SJSA1 (cell line): Measurements from ENCODE around the gene IBA57. TPM values are rescaled to one million over a fixed set of nuclear protein-coding genes. Genes with fewer than 3 reads are reported as not detected.

ENCODE experiments used
- DNase-seq, 2 experiments: peaks; one replicate each; pipeline ENCODE4 v3.0.0-alpha.2; 2015 to 2020; ENCODE audit warnings: low spot score in 2 of 2, low read depth in 1 of 2
- H3K27ac ChIP-seq: fragments of 250-450 bp; sonication (Bioruptor Pico); 2 replicates; pipeline ENCODE4 v1.5.1; 2020; ENCODE audit warnings: mild to moderate bottlenecking, moderate library complexity
- H3K27me3 ChIP-seq: fragments of 250-450 bp; sonication (Bioruptor Pico); replicated peaks from 2 replicates; pipeline ENCODE4 v1.5.1; 2020; ENCODE audit warnings: mild to moderate bottlenecking, moderate library complexity
- H3K36me3 ChIP-seq: fragments of 250-450 bp; sonication (Bioruptor Pico); 2 replicates; pipeline ENCODE4 v1.5.1; 2020; ENCODE audit warnings: mild to moderate bottlenecking
- H3K4me1 ChIP-seq: fragments of 250-450 bp; sonication (Bioruptor Pico); replicated peaks from 2 replicates; pipeline ENCODE4 v1.6.1; 2021; ENCODE audit warnings: mild to moderate bottlenecking
- H3K4me3 ChIP-seq: fragments of 250-450 bp; sonication (Bioruptor Pico); 2 replicates; pipeline ENCODE4 v1.5.1; 2020; ENCODE audit warnings: mild to moderate bottlenecking
- H3K9me3 ChIP-seq: fragments of 250-450 bp; sonication (Bioruptor Pico); replicated peaks from 2 replicates; pipeline ENCODE4 v1.5.1; 2020; ENCODE audit warnings: mild to moderate bottlenecking
- total RNA-seq: library from RNA; depleted of rRNA; stranded (reverse); fragments of >200 nt; shearing (Covaris generic); gene quantifications from 2 replicates; pipeline ENCODE4 v1.2.3, GENCODE V29; 2014; rRNA removed

The IBA57 gene
- total RNA-seq: 2.3 and 4.3 TPM in 2 replicates

GRCh38 chr1:228165372-228166169, at the start of gene IBA57:
TSS of gene IBA57 (plus strand) at chr1:228165804. CDS start at chr1:228165817, 13 bp downstream.
- Histone ChIP-seq H3K27ac (peak within 1 kb of the TSS; percentile 100), H3K4me3 (peak within 1 kb of the TSS; percentile 98)

GRCh38 chr1:228117335-228117734, 48.3 kb upstream of the IBA57 start:
- Histone ChIP-seq H3K27ac (no peak overlapping the region), H3K36me3 (no peaks in the 10 kb centered on the region), H3K4me1 (no peaks in the 10 kb centered on the region), H3K9me3 (no peaks in the 10 kb centered on the region), H3K4me3 (no peak overlapping the region), H3K27me3 (no peaks in the 10 kb centered on the region)
- DNase-seq: no peak

More at GRCh38 chr1:228165372-228166169, at the start of gene IBA57:
- Histone ChIP-seq H3K9me3 (no peaks in the 10 kb centered on the region), H3K27me3 (no peaks in the 10 kb centered on the region), H3K36me3 (peaks cover 3% of the 10 kb centered on the region), H3K4me1 (peaks cover 10% of the 10 kb centered on the region)
- DNase-seq: peak; percentile 96 to 99

- Histone ChIP-seq H3K36me3 (no peaks in the 10 kb centered on the region), H3K9me3 (no peaks in the 10 kb centered on the region; the same call in 1 of the 2 replicates), H3K27me3 (no peaks in the 10 kb centered on the region), H3K4me3 (no peak overlapping the region), H3K4me1 (no peaks in the 10 kb centered on the region), H3K27ac (no peak overlapping the region)
- DNase-seq: no peak
These were observed 47.6 kb upstream of the IBA57 start for GRCh38 chr1:228118040-228118439.

- Histone ChIP-seq H3K27ac (no peak overlapping the region), H3K4me3 (no peak overlapping the region), H3K9me3 (no peaks in the 10 kb centered on the region; the same call in 1 of the 2 replicates), H3K4me1 (no peaks in the 10 kb centered on the region), H3K27me3 (peaks cover 2% of the 10 kb centered on the region; the same call in 1 of the 2 replicates), H3K36me3 (no peaks in the 10 kb centered on the region)
- no peak for DNase-seq
These were observed 45.3 kb upstream of the IBA57 start for GRCh38 chr1:228120351-228120750.

- no peaks in the 10 kb centered on the region for H3K36me3 ChIP-seq
- no peaks in the 10 kb centered on the region; the same call in 1 of the 2 replicates for H3K9me3 ChIP-seq
- no peak overlapping the region for H3K4me3 ChIP-seq
- no peak overlapping the region for H3K27ac ChIP-seq
- no peak for DNase-seq
- no peaks in the 10 kb centered on the region for H3K4me1 ChIP-seq
- peaks cover 3% of the 10 kb centered on the region; the same call in 1 of the 2 replicates for H3K27me3 ChIP-seq
These were observed 44.6 kb upstream of the IBA57 start for GRCh38 chr1:228120857-228121489.

GRCh38 chr1:228122921-228123441, 42.6 kb upstream of the IBA57 start:
- Histone ChIP-seq H3K4me3 (no peak overlapping the region), H3K4me1 (no peaks in the 10 kb centered on the region), H3K27ac (no peak overlapping the region)

GRCh38 chr1:228123505-228123904, 42.1 kb upstream of the IBA57 start:
- Histone ChIP-seq H3K9me3 (no peaks in the 10 kb centered on the region; the same call in 1 of the 2 replicates), H3K4me1 (no peaks in the 10 kb centered on the region), H3K27ac (no peak overlapping the region), H3K36me3 (no peaks in the 10 kb centered on the region), H3K4me3 (no peak overlapping the region), H3K27me3 (peaks cover 3% of the 10 kb centered on the region)
- no peak for DNase-seq

More at GRCh38 chr1:228122921-228123441, 42.6 kb upstream of the IBA57 start:
- Histone ChIP-seq H3K9me3 (no peaks in the 10 kb centered on the region; the same call in 1 of the 2 replicates), H3K36me3 (no peaks in the 10 kb centered on the region), H3K27me3 (peaks cover 3% of the 10 kb centered on the region)
- DNase-seq: no peak

GRCh38 chr1:228125185-228125584, 40.4 kb upstream of the IBA57 start:
- DNase-seq: no peak
- Histone ChIP-seq H3K27me3 (peaks cover 3% of the 10 kb centered on the region), H3K27ac (no peak overlapping the region), H3K36me3 (no peaks in the 10 kb centered on the region), H3K4me3 (no peak overlapping the region), H3K9me3 (no peaks in the 10 kb centered on the region; the same call in 1 of the 2 replicates), H3K4me1 (no peaks in the 10 kb centered on the region)

GRCh38 chr1:228131766-228132165, 33.8 kb upstream of the IBA57 start:
- no peak for DNase-seq
- Histone ChIP-seq H3K4me1 (0 out of 2 replicates have a peak, but pooled peaks cover 5% of the 10 kb centered on the region), H3K27ac (no peak overlapping the region)

GRCh38 chr1:228134591-228134990, 31.0 kb upstream of the IBA57 start:
- Histone ChIP-seq H3K9me3 (no peaks in the 10 kb centered on the region), H3K4me1 (0 out of 2 replicates have a peak, but pooled peaks cover 5% of the 10 kb centered on the region), H3K36me3 (no peaks in the 10 kb centered on the region), H3K27me3 (peaks cover 19% of the 10 kb centered on the region; the same call in 1 of the 2 replicates), H3K27ac (no peak overlapping the region), H3K4me3 (no peak overlapping the region)
- no peak for DNase-seq

More at GRCh38 chr1:228131766-228132165, 33.8 kb upstream of the IBA57 start:
- Histone ChIP-seq H3K9me3 (no peaks in the 10 kb centered on the region), H3K36me3 (no peaks in the 10 kb centered on the region), H3K27me3 (peaks cover 19% of the 10 kb centered on the region; the same call in 1 of the 2 replicates), H3K4me3 (no peak overlapping the region)

GRCh38 chr1:228136901-228137300, 28.7 kb upstream of the IBA57 start:
- peaks cover 17% of the 10 kb centered on the region for H3K36me3 ChIP-seq
- DNase-seq: no peak

GRCh38 chr1:228139406-228139930, 26.1 kb upstream of the IBA57 start:
- H3K27ac ChIP-seq: peak overlapping the region; percentile 29; the same call in 1 of the 2 replicates
- H3K9me3 ChIP-seq: no peaks in the 10 kb centered on the region
- H3K27me3 ChIP-seq: 0 out of 2 replicates have a peak, but pooled peaks cover 5% of the 10 kb centered on the region
- H3K4me3 ChIP-seq: peak overlapping the region; percentile 95
- peaks cover 13% of the 10 kb centered on the region for H3K4me1 ChIP-seq
- H3K36me3 ChIP-seq: peaks cover 35% of the 10 kb centered on the region
- DNase-seq: no peak

More at GRCh38 chr1:228136901-228137300, 28.7 kb upstream of the IBA57 start:
- Histone ChIP-seq H3K4me3 (no peak overlapping the region), H3K27me3 (peaks cover 17% of the 10 kb centered on the region; the same call in 1 of the 2 replicates), H3K9me3 (no peaks in the 10 kb centered on the region), H3K4me1 (peaks cover 7% of the 10 kb centered on the region), H3K27ac (no peak overlapping the region)

GRCh38 chr1:228139931-228140723, 25.5 kb upstream of the IBA57 start, which contains the start of gene GUK1:
TSS of gene GUK1 (plus strand) at chr1:228140279. CDS start at chr1:228140303, 24 bp downstream.
- peak within 1 kb of the TSS; percentile 89 for H3K27ac ChIP-seq
- H3K27me3 ChIP-seq: 0 out of 2 replicates have a peak, but pooled peaks cover under 1% of the 10 kb centered on the region
- H3K4me3 ChIP-seq: peak within 1 kb of the TSS; percentile 95
- peak; percentile 99 to 100 for DNase-seq
- peaks cover 41% of the 10 kb centered on the region for H3K36me3 ChIP-seq
- H3K4me1 ChIP-seq: peaks cover 13% of the 10 kb centered on the region
- H3K9me3 ChIP-seq: no peaks in the 10 kb centered on the region
